ENCODE measurements around the gene CD82.
"Not testable (repeated sequence)": the region's sequence is repeated elsewhere in the genome, so short reads cannot be mapped to it uniquely, and the experiment has no call there.

The CD82 gene

DNA sequence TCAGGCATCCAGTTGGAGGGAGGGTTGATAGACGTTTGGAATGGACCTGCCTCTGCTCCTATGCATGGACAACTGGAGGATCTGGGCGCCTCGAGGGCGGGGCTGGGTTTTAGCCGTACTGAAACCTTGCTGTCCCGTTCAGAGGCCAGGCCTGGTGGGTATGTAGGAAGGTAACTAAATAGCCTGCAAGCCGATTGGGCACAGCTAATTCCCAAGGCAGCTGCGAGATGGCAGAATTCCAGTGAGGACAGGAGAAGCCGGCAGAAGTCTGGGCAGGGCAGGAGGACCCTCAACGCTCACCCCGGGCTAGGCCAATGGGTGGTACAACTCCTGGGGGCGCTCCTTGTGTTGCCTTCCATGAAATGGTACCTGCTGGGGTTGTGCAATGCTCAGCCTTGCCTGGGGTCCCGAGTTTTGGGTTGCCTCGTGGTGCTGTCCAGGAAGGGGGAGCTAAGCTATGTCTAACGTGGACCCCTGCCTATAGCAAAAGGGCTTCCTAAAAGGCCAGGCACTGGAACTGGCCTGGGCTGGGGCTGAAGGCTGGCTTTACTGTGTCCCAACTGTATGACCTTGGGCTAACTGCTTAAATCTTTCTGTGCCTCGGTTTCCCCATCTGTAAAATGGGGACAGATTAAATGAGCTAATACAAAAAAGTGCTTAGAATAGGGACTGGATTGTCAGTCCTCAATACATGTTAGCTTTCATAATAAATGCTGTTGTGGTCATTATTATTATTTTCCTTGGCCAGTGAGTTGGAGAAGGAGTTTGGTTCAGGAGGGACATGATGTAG is 30.1 kb upstream of the CD82 start:
- TF ChIP-seq, protein P1, sequence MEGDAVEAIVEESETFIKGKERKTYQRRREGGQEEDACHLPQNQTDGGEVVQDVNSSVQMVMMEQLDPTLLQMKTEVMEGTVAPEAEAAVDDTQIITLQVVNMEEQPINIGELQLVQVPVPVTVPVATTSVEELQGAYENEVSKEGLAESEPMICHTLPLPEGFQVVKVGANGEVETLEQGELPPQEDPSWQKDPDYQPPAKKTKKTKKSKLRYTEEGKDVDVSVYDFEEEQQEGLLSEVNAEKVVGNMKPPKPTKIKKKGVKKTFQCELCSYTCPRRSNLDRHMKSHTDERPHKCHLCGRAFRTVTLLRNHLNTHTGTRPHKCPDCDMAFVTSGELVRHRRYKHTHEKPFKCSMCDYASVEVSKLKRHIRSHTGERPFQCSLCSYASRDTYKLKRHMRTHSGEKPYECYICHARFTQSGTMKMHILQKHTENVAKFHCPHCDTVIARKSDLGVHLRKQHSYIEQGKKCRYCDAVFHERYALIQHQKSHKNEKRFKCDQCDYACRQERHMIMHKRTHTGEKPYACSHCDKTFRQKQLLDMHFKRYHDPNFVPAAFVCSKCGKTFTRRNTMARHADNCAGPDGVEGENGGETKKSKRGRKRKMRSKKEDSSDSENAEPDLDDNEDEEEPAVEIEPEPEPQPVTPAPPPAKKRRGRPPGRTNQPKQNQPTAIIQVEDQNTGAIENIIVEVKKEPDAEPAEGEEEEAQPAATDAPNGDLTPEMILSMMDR (IDR thresholded peaks at IDR 0.05; ENCODE audit: low read depth, low read length): no peak
- DNase-seq (ENCODE audit: extremely low read depth, low read depth): no peak

DNA sequence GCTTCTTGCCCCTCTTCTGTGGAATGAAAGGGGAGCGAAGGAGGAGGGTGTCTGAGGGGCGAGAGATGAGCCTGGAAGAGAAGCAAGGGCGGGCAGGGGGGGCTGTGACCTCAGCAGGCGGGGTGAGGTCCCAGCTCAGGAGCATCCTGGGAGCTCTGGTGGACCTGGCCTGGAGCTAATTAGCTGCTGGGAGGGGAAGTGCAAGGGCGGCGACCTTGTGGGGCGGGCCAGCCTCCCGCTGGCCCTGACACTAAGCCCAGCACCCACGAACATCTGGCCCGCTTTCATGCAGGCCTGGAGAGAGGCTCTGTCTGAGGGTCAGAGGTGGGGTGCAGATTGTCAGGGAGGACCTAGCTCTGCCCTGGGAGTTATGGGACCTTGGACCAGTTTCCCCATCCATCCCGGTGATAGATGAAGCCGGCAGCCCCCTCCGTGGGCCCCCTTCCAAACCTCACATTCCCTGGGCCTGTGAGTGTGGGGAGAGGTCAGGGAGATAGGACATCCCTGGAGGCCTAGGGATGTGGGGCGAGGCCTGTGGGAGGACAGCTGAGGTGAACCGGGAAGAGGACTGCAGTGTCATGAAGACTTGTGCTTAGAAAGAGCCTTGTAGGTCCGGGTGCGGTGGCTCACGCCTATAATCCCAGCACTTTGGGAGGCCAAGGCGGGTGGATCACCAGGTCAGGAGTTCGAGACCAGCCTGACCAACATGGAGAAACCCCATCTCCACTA is 28.5 kb upstream of the CD82 start:
- no peak for DNase-seq (ENCODE audit: extremely low read depth, low read depth)

DNA sequence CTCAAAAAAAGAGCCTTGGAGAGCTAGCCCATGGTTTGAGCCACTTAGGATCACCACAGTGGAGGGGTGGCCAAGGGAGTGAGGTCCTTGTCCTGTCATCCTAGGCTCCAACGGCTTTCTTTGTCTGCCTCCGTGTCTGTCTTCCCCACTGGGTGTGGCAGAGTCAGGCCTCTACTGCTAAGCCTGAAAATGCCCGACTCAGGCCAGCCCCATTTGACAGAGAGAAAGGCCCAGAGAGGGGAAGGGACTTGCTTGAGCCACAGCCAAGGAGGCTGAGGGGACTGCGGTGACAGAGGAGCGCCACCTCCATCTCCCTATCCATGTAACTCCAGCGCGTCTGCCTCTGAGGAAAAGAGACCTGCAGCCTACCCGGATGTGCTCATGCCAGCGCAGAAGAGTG is 27.8 kb upstream of the CD82 start:
- no peak for DNase-seq (ENCODE audit: extremely low read depth, low read depth)
- TF ChIP-seq, protein P1 (IDR thresholded peaks at IDR 0.05; ENCODE audit: low read depth, low read length): no peak

More for the DNA sequence above, 28.5 kb upstream of the CD82 start:
- TF ChIP-seq, protein P1 (IDR thresholded peaks at IDR 0.05; ENCODE audit: low read depth, low read length): no peak

DNA sequence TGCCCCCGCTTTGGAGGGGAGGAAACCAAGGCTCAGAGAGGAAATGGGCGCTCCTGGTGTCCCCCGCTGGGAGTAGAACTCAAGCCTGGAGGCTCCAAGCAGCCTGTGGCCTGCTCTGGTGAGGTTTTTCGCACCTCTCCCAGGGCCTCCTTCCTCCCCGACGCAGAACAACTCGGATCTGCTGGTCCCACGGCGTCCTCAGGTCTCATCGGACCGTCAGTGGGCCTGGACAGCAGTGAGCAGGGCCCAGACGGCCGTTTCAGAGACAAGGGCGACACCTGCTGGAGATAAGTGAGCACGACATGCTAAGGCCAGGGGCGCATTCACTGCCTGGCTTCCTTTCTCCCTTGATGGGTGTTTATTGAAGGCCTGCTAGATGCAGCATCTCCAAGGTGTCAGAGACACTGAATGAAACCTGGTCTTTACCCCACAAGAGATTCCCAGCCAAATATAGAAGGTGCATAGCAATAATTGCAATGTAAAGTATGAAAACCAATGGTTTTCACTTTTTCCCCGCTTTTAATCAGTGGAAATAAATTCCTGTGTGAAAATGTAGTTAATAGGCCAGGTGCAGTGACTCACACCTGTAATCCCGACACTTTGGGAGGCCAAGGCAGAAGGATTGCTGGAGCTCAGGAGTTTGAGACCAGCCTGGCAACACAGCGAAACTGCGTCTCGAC is 26.9 kb upstream of the CD82 start:
- TF ChIP-seq, protein P1 (IDR thresholded peaks at IDR 0.05; ENCODE audit: low read depth, low read length): peak; percentile 98
- DNase-seq (ENCODE audit: extremely low read depth, low read depth): peak; percentile 16

DNA sequence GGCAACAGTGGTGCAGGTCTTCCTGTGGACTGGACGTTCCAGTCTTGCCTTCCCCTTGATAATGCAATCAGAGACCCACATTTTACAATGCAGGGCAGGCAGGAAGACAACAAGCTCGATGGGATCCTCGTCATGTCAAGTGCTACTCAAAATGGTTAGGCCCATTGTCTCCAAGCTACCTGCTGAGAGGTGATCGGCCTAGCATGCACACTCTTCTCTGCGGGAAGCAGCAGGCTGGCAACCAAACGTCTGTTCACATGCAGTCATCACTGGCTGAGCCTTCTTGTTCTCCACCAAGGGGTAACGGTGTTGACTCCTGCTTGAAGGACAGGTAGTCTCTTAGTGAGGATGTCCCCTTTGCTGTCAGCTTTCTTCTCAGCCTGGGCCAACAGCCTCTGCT is 25.5 kb upstream of the CD82 start:
- DNase-seq (ENCODE audit: extremely low read depth, low read depth): no peak
- TF ChIP-seq, protein P1 (IDR thresholded peaks at IDR 0.05; ENCODE audit: low read depth, low read length): no peak

DNA sequence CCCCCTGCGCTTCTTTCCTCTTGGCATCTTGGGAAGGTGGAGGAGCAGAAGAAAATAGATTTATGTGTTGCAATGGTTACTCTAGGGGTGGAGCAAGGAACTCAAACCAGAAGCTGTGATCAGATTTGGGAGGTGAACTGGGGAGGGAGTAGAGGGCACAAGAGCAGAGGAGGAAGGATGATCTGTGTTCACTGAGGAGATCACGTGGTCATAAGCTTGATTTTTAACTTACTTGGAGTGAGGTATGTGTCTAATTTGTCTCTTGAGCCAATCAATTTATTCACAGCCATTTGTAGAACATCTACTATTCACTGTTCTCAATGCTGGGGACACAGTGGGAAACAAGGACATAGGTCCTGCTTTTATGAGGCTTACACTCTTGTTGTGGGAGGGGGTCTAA is 24.8 kb upstream of the CD82 start:
- TF ChIP-seq, protein P1 (IDR thresholded peaks at IDR 0.05; ENCODE audit: low read depth, low read length): no peak
- DNase-seq (ENCODE audit: extremely low read depth, low read depth): no peak

DNA sequence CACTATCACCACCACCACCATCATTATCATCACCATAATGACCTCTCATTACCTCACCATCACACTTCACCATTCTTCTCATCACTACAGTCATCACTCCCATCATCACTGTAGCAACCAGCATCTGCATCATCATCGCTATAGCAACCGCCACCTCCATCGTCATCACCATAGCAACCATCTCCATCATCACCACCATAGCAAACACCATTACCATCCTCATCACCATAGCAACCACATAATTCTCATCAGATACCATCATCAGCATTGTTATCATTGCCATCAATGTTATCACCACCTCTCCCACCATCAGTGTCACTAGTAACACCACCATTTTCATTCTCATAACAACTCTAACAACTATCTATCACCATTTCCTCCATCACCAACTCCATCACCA is 23.1 kb upstream of the CD82 start:
- DNase-seq (ENCODE audit: extremely low read depth, low read depth): no peak
- TF ChIP-seq, protein P1 (IDR thresholded peaks at IDR 0.05; ENCODE audit: low read depth, low read length): no peak

DNA sequence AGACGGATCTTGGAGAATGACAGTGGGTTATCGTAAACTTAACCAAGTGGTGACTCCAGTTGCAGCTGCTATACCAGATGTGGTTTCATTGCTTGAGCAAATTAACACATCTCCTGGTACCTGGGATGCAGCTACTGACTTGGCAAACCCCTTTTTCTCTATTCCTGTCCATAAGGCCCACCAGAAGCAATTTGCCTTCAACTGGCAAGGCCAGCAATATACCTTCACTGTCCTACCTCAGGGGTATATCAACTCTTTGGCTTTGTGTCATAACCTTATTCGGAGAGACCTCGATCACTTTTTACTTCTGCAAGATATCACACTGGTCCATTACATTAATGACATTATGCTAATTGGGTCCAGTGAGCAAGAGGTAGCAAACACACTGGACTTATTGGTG is 18.5 kb upstream of the CD82 start:
- DNase-seq (ENCODE audit: extremely low read depth, low read depth): not testable (repeated sequence)

DNA sequence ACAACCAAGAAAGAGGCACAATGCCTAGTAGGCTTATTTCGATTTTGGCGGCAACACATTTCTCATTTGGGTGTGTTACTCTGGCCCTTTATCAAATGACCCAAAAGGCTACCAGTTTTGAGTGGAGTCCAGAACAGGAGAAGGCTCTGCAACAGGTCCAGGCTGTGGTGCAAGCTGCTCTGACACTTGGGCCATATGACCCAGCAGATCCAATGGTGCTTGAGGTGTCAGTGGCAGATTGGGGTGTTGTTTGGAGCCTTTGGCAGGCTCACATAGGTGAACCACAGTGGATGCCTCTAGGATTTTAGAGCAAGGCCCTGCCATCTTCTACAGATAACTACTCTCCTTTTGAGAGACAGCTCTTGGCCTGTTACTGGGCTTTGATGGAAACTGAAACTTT is 17.9 kb upstream of the CD82 start:
- DNase-seq (ENCODE audit: extremely low read depth, low read depth): not testable (repeated sequence)
